HepG2 (cell line): ENCODE data around the gene ZNF20. TPM values are rescaled to one million over a fixed set of nuclear protein-coding genes. Genes with fewer than 3 reads are reported as not detected.

Source experiments
- DR1 ChIP-seq: sonication (generic); formaldehyde crosslinking; IDR thresholded peaks from 2 replicates; pipeline ENCODE4 v1.8.0; 2021; ENCODE audit warnings: mild to moderate bottlenecking, missing genetic modification reagents, inconsistent platforms
- EED ChIP-seq: sonication (generic); formaldehyde crosslinking; IDR thresholded peaks from 2 replicates; pipeline ENCODE4 v1.5.0; 2020; ENCODE audit warnings: mild to moderate bottlenecking, missing genetic modification reagents
- HOXA3 ChIP-seq: sonication (generic); formaldehyde crosslinking; IDR thresholded peaks from 2 replicates; pipeline ENCODE4 v1.5.0; 2020; ENCODE audit warnings: missing genetic modification reagents
- PRDM10 ChIP-seq: sonication (generic); formaldehyde crosslinking; IDR thresholded peaks from 2 replicates; pipeline ENCODE4 v1.4.0; 2020; ENCODE audit warnings: low read depth, missing genetic modification reagents
- PRMT3 ChIP-seq: sonication (generic); formaldehyde crosslinking; IDR thresholded peaks from 2 replicates; pipeline ENCODE4 v1.8.1; 2022; ENCODE audit warnings: low read depth, mild to moderate bottlenecking, moderate library complexity, missing genetic modification reagents, borderline replicate concordance
- SMARCC2 ChIP-seq: fragments of 450-650 bp; IDR thresholded peaks from 2 replicates; pipeline ENCODE4 v1.6.1; 2017; ENCODE audit warnings: antibody characterized with exemption, mild to moderate bottlenecking
- SP5 ChIP-seq: IDR thresholded peaks from 2 replicates; pipeline ENCODE4 v1.6.1; 2016; ENCODE audit warnings: low read depth, borderline replicate concordance
- ZNF142 ChIP-seq: sonication (generic); formaldehyde crosslinking; IDR thresholded peaks from 2 replicates; pipeline ENCODE4 v1.4.0; 2020; ENCODE audit warnings: missing genetic modification reagents
- ZNF770 ChIP-seq: sonication (generic); formaldehyde crosslinking; IDR thresholded peaks from 2 replicates; pipeline ENCODE4 v1.5.0; 2020; ENCODE audit warnings: mild to moderate bottlenecking, missing genetic modification reagents
- polyA plus RNA-seq, 8 experiments: library from polyadenylated mRNA; depleted of rRNA in 3 of 8; stranded (reverse) in 7 of 8; unstranded in 1 of 8; fragments of >200 nt; fragmentation: Illumina TruSeq in 4 of 8; extraction: Trizol in 4 of 8; gene quantifications; 2 replicates each; pipeline versions ENCODE4 v1.2.1 to v1.2.3, GENCODE V29; 2011 to 2016; ENCODE audit warnings: low read depth in 4 of 8, missing spikeins in 1 of 8, mixed read lengths in 1 of 8; ENCODE audit not compliant: insufficient read depth in 1 of 8
- total RNA-seq, 5 experiments: library from RNA; depleted of rRNA; stranded (reverse); fragments of >200 nt; fragmentation: Illumina TruSeq; extraction: Trizol; gene quantifications; 2 replicates each; pipeline ENCODE4 v1.2.3, GENCODE V29; 2016; ENCODE audit warnings: low read depth in 1 of 5
- TF ChIP-seq, protein P1 (sequence below): sonication (generic); formaldehyde crosslinking; IDR thresholded peaks from 2 replicates; pipeline ENCODE4 v1.5.1; 2020; ENCODE audit warnings: mild to moderate bottlenecking, moderate library complexity, missing genetic modification reagents
- TF ChIP-seq, protein P2 (sequence below): sonication (generic); formaldehyde crosslinking; IDR thresholded peaks from 2 replicates; pipeline ENCODE4 v1.4.0; 2020; ENCODE audit warnings: mild to moderate bottlenecking, missing genetic modification reagents

The ZNF20 gene
- total and polyA plus RNA-seq, 2 of the 13 experiments (the other 11 are each of a cell fraction or from before 2014, with no cell fraction given): 1.6 to 8.0 TPM

DNA sequence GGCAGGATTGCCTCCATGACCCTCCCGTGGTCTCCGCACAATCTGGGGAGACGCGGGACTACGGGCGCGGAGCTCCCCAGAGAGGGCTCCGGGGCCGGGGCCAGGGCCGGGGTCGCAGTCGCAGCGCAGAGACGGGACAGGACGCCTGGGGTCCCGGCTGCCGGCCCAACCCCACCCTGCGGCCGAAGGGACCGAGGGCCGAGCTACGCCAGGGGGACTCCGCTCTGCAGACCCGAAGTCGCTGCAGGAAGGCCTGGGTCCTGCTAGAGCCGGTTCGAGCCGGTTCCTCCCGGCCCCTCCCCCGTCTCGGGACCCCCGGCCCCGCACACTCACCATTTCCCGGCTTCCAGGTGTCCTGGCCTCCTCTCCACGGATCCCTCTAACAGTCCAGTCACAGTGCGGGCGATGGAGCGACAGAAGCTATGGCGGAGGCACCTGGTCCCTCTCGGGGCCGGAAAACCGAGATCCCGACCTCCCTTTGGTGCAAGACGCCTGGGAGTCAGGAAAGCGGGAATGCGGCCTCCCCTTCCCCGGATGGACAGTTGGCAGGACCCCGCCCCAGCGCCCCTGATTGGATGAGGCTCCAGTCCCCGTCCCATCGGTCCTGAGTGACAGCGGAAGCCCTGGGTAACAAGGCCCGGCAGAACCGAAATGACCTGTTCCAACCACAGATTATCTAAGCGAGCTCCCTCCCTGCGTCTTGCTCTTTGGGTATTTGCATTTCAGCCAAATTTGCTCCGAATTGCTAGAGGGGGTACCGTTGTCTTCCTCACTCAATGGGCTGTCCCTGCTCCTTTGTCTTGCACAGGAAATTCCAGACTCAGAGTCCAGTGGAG lies 16.3 kb upstream of the ZNF20 start, which contains the start of gene ZNF625 (continued):
- TF ChIP-seq ZNF142: no peak
- TF ChIP-seq HOXA3: peak; percentile 49
- TF ChIP-seq DR1 (CRISPR knock-in tag): 0 out of 2 replicates have a peak, but pooled peaks have one; percentile 47
- TF ChIP-seq, protein P1, sequence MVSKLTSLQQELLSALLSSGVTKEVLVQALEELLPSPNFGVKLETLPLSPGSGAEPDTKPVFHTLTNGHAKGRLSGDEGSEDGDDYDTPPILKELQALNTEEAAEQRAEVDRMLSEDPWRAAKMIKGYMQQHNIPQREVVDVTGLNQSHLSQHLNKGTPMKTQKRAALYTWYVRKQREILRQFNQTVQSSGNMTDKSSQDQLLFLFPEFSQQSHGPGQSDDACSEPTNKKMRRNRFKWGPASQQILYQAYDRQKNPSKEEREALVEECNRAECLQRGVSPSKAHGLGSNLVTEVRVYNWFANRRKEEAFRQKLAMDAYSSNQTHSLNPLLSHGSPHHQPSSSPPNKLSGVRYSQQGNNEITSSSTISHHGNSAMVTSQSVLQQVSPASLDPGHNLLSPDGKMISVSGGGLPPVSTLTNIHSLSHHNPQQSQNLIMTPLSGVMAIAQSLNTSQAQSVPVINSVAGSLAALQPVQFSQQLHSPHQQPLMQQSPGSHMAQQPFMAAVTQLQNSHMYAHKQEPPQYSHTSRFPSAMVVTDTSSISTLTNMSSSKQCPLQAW: peak; percentile 69
- TF ChIP-seq, protein P2, sequence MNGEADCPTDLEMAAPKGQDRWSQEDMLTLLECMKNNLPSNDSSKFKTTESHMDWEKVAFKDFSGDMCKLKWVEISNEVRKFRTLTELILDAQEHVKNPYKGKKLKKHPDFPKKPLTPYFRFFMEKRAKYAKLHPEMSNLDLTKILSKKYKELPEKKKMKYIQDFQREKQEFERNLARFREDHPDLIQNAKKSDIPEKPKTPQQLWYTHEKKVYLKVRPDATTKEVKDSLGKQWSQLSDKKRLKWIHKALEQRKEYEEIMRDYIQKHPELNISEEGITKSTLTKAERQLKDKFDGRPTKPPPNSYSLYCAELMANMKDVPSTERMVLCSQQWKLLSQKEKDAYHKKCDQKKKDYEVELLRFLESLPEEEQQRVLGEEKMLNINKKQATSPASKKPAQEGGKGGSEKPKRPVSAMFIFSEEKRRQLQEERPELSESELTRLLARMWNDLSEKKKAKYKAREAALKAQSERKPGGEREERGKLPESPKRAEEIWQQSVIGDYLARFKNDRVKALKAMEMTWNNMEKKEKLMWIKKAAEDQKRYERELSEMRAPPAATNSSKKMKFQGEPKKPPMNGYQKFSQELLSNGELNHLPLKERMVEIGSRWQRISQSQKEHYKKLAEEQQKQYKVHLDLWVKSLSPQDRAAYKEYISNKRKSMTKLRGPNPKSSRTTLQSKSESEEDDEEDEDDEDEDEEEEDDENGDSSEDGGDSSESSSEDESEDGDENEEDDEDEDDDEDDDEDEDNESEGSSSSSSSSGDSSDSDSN (CRISPR knock-in tag): peak; percentile 87
- TF ChIP-seq SMARCC2: no peak
- peak; percentile 91 for TF ChIP-seq PRDM10
- no peak for TF ChIP-seq PRMT3
- TF ChIP-seq SP5 (CRISPR knock-in tag): no peak
- no peak for TF ChIP-seq EED (CRISPR knock-in tag)
- TF ChIP-seq ZNF770 (CRISPR knock-in tag): peak; percentile 71
